DND-41 (cell line): ENCODE data around the gene SLC4A9.

Experiments used
- EZH2 ChIP-seq: IDR thresholded peaks from 3 replicates; pipeline ENCODE4 v1.6.1; 2012; ENCODE audit warnings: borderline replicate concordance, low read depth, mild to moderate bottlenecking, moderate library complexity, low read length, inconsistent platforms; ENCODE audit not compliant: severe bottlenecking
- TF ChIP-seq, protein P1 (sequence below): IDR thresholded peaks from 2 replicates; pipeline ENCODE4 v1.5.1; 2012; ENCODE audit warnings: borderline replicate concordance, low read length, moderate library complexity, mild to moderate bottlenecking; ENCODE audit not compliant: poor library complexity, severe bottlenecking; ENCODE audit errors: extremely low read depth

DNA sequence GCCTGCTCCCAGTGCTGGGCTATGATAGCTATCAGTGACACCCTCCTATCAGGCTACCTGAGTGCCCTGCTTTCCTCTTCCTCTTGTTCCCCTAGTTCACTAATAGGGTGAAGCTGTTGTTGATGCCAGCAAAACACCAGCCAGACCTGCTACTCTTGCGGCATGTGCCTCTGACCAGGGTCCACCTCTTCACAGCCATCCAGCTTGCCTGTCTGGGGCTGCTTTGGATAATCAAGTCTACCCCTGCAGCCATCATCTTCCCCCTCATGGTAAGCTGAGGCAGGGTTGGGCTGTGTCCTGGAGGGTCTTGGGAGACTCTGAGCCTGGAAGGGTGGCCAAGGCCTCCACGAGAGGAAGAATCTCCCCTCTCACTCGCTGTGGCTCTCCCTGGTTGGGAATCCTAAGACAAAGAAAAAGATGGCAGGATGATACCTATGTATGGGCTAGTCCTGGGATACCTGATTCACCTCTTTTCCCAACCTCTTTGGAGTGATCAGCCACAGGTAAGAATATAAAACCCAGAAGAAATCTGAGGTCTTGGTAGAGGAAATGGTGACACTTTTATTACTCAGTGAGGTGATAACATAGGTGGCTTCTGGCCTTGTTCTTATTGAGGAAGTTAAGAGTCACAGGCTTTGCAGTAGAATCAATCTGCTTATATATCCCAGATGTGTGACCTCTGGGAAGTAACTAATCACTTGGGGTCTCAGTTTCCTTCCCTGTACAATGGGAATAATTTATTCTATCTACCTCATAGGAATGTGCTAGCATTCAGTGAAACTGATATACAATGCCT lies 11.6 kb downstream of the SLC4A9 start:
- no peak for TF ChIP-seq EZH2
- TF ChIP-seq, protein P1, sequence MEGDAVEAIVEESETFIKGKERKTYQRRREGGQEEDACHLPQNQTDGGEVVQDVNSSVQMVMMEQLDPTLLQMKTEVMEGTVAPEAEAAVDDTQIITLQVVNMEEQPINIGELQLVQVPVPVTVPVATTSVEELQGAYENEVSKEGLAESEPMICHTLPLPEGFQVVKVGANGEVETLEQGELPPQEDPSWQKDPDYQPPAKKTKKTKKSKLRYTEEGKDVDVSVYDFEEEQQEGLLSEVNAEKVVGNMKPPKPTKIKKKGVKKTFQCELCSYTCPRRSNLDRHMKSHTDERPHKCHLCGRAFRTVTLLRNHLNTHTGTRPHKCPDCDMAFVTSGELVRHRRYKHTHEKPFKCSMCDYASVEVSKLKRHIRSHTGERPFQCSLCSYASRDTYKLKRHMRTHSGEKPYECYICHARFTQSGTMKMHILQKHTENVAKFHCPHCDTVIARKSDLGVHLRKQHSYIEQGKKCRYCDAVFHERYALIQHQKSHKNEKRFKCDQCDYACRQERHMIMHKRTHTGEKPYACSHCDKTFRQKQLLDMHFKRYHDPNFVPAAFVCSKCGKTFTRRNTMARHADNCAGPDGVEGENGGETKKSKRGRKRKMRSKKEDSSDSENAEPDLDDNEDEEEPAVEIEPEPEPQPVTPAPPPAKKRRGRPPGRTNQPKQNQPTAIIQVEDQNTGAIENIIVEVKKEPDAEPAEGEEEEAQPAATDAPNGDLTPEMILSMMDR: no peak
